DMS153 treated with DMSO at 0.1 percent for 48 hours (cell line): ENCODE data around the gene JAKMIP1.
A peak's percentile ranks its signal among the peaks of the same experiment; 100 is the strongest.

Experiments
- DNase-seq: peaks from one replicate; lab custom pipeline; 2025; ENCODE audit not compliant: unreplicated experiment; lab: John Stamatoyannopoulos, UW

JAKMIP1 gene

GRCh38 chr4:6122496-6122895, 77.9 kb downstream of the JAKMIP1 start:
- DNase-seq: no peak

- DNase-seq: no peak
Measured at GRCh38 chr4:6121941-6122340, 78.4 kb downstream of the JAKMIP1 start.

GRCh38 chr4:6121276-6121850, 79.0 kb downstream of the JAKMIP1 start:
- no peak for DNase-seq

- no peak for DNase-seq
Measured at GRCh38 chr4:6120361-6120760, 80.0 kb downstream of the JAKMIP1 start.

- no peak for DNase-seq
Measured at GRCh38 chr4:6119507-6120020, 80.8 kb downstream of the JAKMIP1 start.

GRCh38 chr4:6118201-6118600, 82.1 kb downstream of the JAKMIP1 start:
- DNase-seq: no peak

GRCh38 chr4:6116696-6117285, 83.6 kb downstream of the JAKMIP1 start:
- DNase-seq: no peak

GRCh38 chr4:6115746-6116586, 84.4 kb downstream of the JAKMIP1 start:
- no peak for DNase-seq

- DNase-seq: no peak
Measured at GRCh38 chr4:6115342-6115741, 85.0 kb downstream of the JAKMIP1 start.

GRCh38 chr4:6114601-6115000, 85.7 kb downstream of the JAKMIP1 start:
- no peak for DNase-seq

GRCh38 chr4:6114181-6114580, 86.2 kb downstream of the JAKMIP1 start:
- no peak for DNase-seq

- DNase-seq: no peak
Measured at GRCh38 chr4:6113641-6114040, 86.7 kb downstream of the JAKMIP1 start.

GRCh38 chr4:6112606-6113290, 87.6 kb downstream of the JAKMIP1 start:
- no peak for DNase-seq

GRCh38 chr4:6111354-6111960, 88.9 kb downstream of the JAKMIP1 start:
- no peak for DNase-seq

GRCh38 chr4:6110681-6111353, 89.5 kb downstream of the JAKMIP1 start:
- no peak for DNase-seq

GRCh38 chr4:6109842-6110560, 90.3 kb downstream of the JAKMIP1 start:
- peak; percentile 19 for DNase-seq

GRCh38 chr4:6107886-6108285, 92.5 kb downstream of the JAKMIP1 start:
- DNase-seq: no peak

- no peak for DNase-seq
Measured at GRCh38 chr4:6107114-6107791, 93.1 kb downstream of the JAKMIP1 start.

GRCh38 chr4:6106156-6106555, 94.2 kb downstream of the JAKMIP1 start:
- DNase-seq: no peak
